ENCODE data around the gene KCNIP1.

The KCNIP1 gene

DNA sequence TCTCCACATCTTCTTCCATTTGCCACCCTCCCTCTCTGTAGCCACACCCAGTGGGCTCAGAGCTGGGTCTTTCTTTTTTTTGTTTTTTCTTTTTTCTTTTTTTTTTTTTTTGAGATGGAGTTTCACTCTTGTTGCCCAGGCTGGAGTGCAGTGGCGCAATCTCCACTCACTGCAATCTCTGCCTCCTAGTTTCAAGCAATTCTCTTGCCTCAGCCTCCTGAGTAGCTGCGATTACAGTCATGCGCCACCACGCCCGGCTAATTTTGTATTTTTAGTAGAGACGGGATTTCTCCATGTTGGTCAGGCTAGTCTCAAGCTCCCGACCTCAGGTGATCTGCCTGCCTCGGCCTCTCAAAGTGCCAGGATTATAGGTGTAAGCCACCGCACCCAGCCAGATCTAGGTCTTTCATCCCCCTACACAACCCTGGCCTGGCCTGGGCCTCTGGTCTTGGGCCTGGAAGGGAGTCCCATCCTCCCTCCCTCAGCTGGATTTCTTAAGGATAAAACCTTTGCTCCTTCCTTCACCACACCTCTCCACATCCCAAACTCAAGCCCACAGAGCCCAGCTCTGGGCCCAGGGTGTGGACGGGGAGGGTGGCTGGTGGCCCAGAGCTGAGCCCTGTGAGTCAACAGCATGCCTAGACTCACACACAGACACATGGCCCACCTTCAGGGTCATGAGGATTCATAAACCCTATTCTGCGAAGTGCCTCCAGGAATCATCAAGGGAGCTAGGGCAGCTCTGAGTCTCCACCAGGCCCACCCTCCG is 18.8 kb upstream of the KCNIP1 start:
- no peak overlapping the region for H3K4me3 ChIP-seq (ENCODE audit: insufficient read depth, low read length, poor library complexity, severe bottlenecking)
- H3K9ac ChIP-seq (ENCODE audit: low read length) = no peak overlapping the region
- H3K27ac ChIP-seq (ENCODE audit: low read depth, low read length) = no peak overlapping the region
- no peaks in the 10 kb centered on the region for H3K27me3 ChIP-seq (ENCODE audit: low read length)
- no peak overlapping the region for H2AFZ ChIP-seq (ENCODE audit: low read depth, low read length, severe bottlenecking)
- no peaks in the 10 kb centered on the region for H3K36me3 ChIP-seq (ENCODE audit: low read length)
- H3K79me2 ChIP-seq (ENCODE audit: insufficient read depth, low read length) = no peaks in the 10 kb centered on the region
- no peaks in the 10 kb centered on the region for H3K9me3 ChIP-seq (ENCODE audit: insufficient read depth, low read length)
- no peak overlapping the region for H3K4me2 ChIP-seq (ENCODE audit: low read depth, low read length, poor library complexity, severe bottlenecking)
- TF ChIP-seq, protein P1, sequence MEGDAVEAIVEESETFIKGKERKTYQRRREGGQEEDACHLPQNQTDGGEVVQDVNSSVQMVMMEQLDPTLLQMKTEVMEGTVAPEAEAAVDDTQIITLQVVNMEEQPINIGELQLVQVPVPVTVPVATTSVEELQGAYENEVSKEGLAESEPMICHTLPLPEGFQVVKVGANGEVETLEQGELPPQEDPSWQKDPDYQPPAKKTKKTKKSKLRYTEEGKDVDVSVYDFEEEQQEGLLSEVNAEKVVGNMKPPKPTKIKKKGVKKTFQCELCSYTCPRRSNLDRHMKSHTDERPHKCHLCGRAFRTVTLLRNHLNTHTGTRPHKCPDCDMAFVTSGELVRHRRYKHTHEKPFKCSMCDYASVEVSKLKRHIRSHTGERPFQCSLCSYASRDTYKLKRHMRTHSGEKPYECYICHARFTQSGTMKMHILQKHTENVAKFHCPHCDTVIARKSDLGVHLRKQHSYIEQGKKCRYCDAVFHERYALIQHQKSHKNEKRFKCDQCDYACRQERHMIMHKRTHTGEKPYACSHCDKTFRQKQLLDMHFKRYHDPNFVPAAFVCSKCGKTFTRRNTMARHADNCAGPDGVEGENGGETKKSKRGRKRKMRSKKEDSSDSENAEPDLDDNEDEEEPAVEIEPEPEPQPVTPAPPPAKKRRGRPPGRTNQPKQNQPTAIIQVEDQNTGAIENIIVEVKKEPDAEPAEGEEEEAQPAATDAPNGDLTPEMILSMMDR (IDR thresholded peaks at IDR 0.05; ENCODE audit: insufficient read depth, low read length, poor library complexity, severe bottlenecking) = no peak
- TF ChIP-seq EZH2phosphoT487 (conservative IDR thresholded peaks at IDR 0.05; ENCODE audit: low read length) = no peak
- H3F3A ChIP-seq (ENCODE audit: insufficient read depth) = no peaks in the 10 kb centered on the region
- no peaks in the 10 kb centered on the region for H3K9me2 ChIP-seq (replicated peaks; ENCODE audit: insufficient read depth, low read length)
- H4K20me1 ChIP-seq (ENCODE audit: low read depth, low read length) = no peaks in the 10 kb centered on the region

DNA sequence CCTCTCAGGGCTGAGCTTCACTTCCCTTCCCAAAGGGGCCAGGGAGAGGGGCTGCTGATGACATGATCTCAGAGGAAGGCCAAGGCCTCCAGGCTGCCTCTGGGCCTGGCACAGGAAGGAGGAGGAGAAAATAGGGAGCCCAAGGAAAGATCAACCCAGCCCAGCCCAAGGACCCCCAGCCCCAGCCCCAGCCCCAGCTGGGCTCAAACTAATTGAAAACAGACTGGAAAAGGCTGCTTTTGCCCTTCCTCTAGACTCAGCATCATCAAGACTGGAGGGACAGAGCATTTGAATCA is 18.3 kb upstream of the KCNIP1 start:
- no peaks in the 10 kb centered on the region for H4K20me1 ChIP-seq (ENCODE audit: low read depth, low read length)
- H3K27ac ChIP-seq (ENCODE audit: low read depth, low read length) = no peak overlapping the region
- no peaks in the 10 kb centered on the region for H3K36me3 ChIP-seq (ENCODE audit: low read length)
- no peak overlapping the region for H2AFZ ChIP-seq (ENCODE audit: low read depth, low read length, severe bottlenecking)
- no peak overlapping the region for H3K4me3 ChIP-seq (ENCODE audit: insufficient read depth, low read length, poor library complexity, severe bottlenecking)
- no peaks in the 10 kb centered on the region for H3F3A ChIP-seq (ENCODE audit: insufficient read depth)
- no peak overlapping the region for H3K4me2 ChIP-seq (ENCODE audit: low read depth, low read length, poor library complexity, severe bottlenecking)
- no peaks in the 10 kb centered on the region for H3K79me2 ChIP-seq (ENCODE audit: insufficient read depth, low read length)
- no peaks in the 10 kb centered on the region for H3K9me3 ChIP-seq (ENCODE audit: insufficient read depth, low read length)
- no peak for TF ChIP-seq EZH2phosphoT487 (conservative IDR thresholded peaks at IDR 0.05; ENCODE audit: low read length)
- TF ChIP-seq, protein P1 (IDR thresholded peaks at IDR 0.05; ENCODE audit: insufficient read depth, low read length, poor library complexity, severe bottlenecking) = no peak
- H3K9ac ChIP-seq (ENCODE audit: low read length) = no peak overlapping the region
- no peaks in the 10 kb centered on the region for H3K9me2 ChIP-seq (replicated peaks; ENCODE audit: insufficient read depth, low read length)
- no peaks in the 10 kb centered on the region for H3K27me3 ChIP-seq (ENCODE audit: low read length)

DNA sequence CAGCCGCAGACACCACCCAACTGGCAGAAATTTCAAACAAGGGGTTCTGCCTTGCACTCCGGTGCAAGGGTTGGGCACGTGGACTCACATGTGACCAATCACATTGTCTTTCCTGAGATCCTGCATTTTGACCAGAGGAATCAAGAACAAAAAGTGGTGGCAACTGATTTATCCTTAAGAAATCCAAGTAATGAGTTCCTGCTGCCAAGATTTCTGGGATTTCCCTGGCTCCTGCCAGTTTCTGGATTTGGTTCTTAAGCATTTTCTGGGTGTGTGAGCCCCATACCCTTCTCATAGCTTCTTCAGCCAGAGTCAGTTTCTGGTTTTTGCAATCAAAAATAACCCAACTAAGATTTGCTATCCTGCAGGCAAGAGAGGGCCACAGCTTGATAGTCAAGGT is 17.4 kb upstream of the KCNIP1 start:
- Histone ChIP-seq H4K20me1 (ENCODE audit: low read depth, low read length) (no peaks in the 10 kb centered on the region), H3K9me2 (replicated peaks; ENCODE audit: insufficient read depth, low read length) (no peaks in the 10 kb centered on the region), H3K27ac (ENCODE audit: low read depth, low read length) (no peak overlapping the region), H3K79me2 (ENCODE audit: insufficient read depth, low read length) (no peaks in the 10 kb centered on the region), H2AFZ (ENCODE audit: low read depth, low read length, severe bottlenecking) (no peak overlapping the region), H3K9me3 (ENCODE audit: insufficient read depth, low read length) (no peaks in the 10 kb centered on the region), H3K4me2 (ENCODE audit: low read depth, low read length, poor library complexity, severe bottlenecking) (no peak overlapping the region), H3K27me3 (ENCODE audit: low read length) (no peaks in the 10 kb centered on the region), H3K4me3 (ENCODE audit: insufficient read depth, low read length, poor library complexity, severe bottlenecking) (no peak overlapping the region), H3F3A (ENCODE audit: insufficient read depth) (no peaks in the 10 kb centered on the region), H3K36me3 (ENCODE audit: low read length) (no peaks in the 10 kb centered on the region), H3K9ac (ENCODE audit: low read length) (no peak overlapping the region)
- TF ChIP-seq EZH2phosphoT487 (conservative IDR thresholded peaks at IDR 0.05; ENCODE audit: low read length) = no peak
- TF ChIP-seq, protein P1 (IDR thresholded peaks at IDR 0.05; ENCODE audit: insufficient read depth, low read length, poor library complexity, severe bottlenecking) = no peak

Measured in SU-DHL-6 (cell line).